ENCODE data around the gene ANKRD40. TPM values are rescaled to one million over a fixed set of nuclear protein-coding genes. Genes with fewer than 3 reads are reported as not detected.

The ANKRD40 gene
- total RNA-seq, 1 donor from 2014 or later = 21.6 TPM

- no peaks in the 10 kb centered on the region for H3K27me3 ChIP-seq
- no peak for DNase-seq (ENCODE audit: extremely low spot score in 2 of 2)
- peaks cover 9% of the 10 kb centered on the region for H3K4me1 ChIP-seq
- no peak overlapping the region for H3K27ac ChIP-seq
- no peak overlapping the region for H3K4me3 ChIP-seq
- H3K36me3 ChIP-seq = peaks cover 0 to 40% of the 10 kb centered on the region in 2 donors
- TF ChIP-seq POLR2A (IDR thresholded peaks at IDR 0.05) (no peak), POLR2AphosphoS5 (IDR thresholded peaks at IDR 0.05; ENCODE audit: insufficient read depth in 1 of 2, low read depth in 1 of 2) (no peak)
- TF ChIP-seq, protein P1, sequence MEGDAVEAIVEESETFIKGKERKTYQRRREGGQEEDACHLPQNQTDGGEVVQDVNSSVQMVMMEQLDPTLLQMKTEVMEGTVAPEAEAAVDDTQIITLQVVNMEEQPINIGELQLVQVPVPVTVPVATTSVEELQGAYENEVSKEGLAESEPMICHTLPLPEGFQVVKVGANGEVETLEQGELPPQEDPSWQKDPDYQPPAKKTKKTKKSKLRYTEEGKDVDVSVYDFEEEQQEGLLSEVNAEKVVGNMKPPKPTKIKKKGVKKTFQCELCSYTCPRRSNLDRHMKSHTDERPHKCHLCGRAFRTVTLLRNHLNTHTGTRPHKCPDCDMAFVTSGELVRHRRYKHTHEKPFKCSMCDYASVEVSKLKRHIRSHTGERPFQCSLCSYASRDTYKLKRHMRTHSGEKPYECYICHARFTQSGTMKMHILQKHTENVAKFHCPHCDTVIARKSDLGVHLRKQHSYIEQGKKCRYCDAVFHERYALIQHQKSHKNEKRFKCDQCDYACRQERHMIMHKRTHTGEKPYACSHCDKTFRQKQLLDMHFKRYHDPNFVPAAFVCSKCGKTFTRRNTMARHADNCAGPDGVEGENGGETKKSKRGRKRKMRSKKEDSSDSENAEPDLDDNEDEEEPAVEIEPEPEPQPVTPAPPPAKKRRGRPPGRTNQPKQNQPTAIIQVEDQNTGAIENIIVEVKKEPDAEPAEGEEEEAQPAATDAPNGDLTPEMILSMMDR (IDR thresholded peaks at IDR 0.05) = no peak
- intact Hi-C loops (cut with DNase I) = no loop called here
- no peaks in the 10 kb centered on the region for H3K9me3 ChIP-seq
Observed at GRCh38 chr17:50692448-50693035, 15.2 kb downstream of the ANKRD40 start.

DNA sequence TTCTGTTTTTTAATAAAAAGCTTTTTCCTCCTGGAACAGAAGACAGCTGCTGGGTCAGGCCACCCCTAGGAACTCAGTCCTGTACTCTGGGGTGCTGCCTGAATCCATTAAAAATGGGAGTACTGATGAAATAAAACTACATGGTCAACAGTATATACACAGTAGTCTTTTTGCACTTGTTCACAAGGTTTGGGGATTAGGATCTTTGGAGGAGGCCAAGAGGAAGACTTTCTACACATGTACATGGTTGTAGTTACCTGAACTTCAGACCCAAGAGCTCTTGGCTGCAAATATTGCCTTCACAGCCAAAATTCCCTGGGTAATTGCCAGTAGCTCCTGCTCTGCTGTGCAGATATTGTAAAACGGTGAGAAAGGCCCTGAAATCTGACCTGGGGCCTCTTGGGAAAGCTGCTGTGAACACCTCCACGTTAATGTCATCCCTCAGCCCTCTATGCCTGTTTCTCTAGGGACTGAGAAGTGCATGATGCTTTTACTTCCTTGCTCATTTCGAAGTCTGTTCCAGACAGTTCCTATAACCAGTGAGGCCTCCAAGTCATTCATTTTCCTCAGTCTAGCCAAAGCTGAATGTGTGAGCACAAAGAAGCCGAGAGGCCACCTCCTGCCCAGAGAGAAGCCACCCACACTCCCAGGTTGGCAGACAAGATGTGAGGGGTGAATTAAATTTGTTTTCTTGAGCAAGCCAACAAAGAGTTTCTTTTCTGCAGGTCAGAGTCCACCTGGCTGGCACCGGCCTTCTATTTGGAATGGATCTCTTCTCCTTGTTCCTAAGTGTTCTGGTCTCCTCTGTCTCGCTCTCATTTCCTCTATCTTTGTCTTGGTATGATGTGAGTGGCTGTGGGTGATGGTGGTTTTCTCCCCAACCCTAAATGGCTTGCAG is 15.9 kb downstream of the ANKRD40 start:
- H3K36me3 ChIP-seq = peaks cover 0 to 35% of the 10 kb centered on the region in 2 donors
- DNase-seq (ENCODE audit: extremely low spot score in 2 of 2) = no peak
- H3K4me1 ChIP-seq = peaks cover 17% of the 10 kb centered on the region
- TF ChIP-seq POLR2A (IDR thresholded peaks at IDR 0.05) (no peak), POLR2AphosphoS5 (IDR thresholded peaks at IDR 0.05; ENCODE audit: insufficient read depth in 1 of 2, low read depth in 1 of 2) (no peak)
- TF ChIP-seq, protein P1 (IDR thresholded peaks at IDR 0.05) = no peak
- H3K27ac ChIP-seq = no peak overlapping the region
- no peaks in the 10 kb centered on the region for H3K27me3 ChIP-seq
- no peaks in the 10 kb centered on the region for H3K9me3 ChIP-seq
- intact Hi-C loops (cut with DNase I) = no loop called here
- no peak overlapping the region for H3K4me3 ChIP-seq

- no peak overlapping the region for H3K27ac ChIP-seq
- no peak overlapping the region for H3K4me3 ChIP-seq
- intact Hi-C loops (cut with DNase I) = no loop called here
- no peaks in the 10 kb centered on the region for H3K9me3 ChIP-seq
- no peaks in the 10 kb centered on the region for H3K27me3 ChIP-seq
- TF ChIP-seq POLR2AphosphoS5 (IDR thresholded peaks at IDR 0.05; ENCODE audit: insufficient read depth in 1 of 2, low read depth in 1 of 2) (no peak), POLR2A (IDR thresholded peaks at IDR 0.05) (no peak)
- TF ChIP-seq, protein P1 (IDR thresholded peaks at IDR 0.05) = no peak
- DNase-seq (ENCODE audit: extremely low spot score in 2 of 2) = no peak
- H3K36me3 ChIP-seq = peaks cover 0 to 27% of the 10 kb centered on the region in 2 donors
- peaks cover 22% of the 10 kb centered on the region for H3K4me1 ChIP-seq
Observed at GRCh38 chr17:50690887-50691549, 16.7 kb downstream of the ANKRD40 start.

GRCh38 chr17:50689956-50690886 is 17.5 kb downstream of the ANKRD40 start:
- no peaks in the 10 kb centered on the region for H3K9me3 ChIP-seq
- peaks cover 24% of the 10 kb centered on the region for H3K4me1 ChIP-seq
- intact Hi-C loops (cut with DNase I) = loop anchor here (5.0 kb wide), 2 partner anchors 58 to 143 kb away; partner anchors contain the start of genes ABCC3 and SPATA20
- H3K27ac ChIP-seq = no peak overlapping the region
- H3K4me3 ChIP-seq = no peak overlapping the region
- no peaks in the 10 kb centered on the region for H3K27me3 ChIP-seq
- TF ChIP-seq, protein P1 (IDR thresholded peaks at IDR 0.05) = no peak
- TF ChIP-seq POLR2AphosphoS5 (IDR thresholded peaks at IDR 0.05; ENCODE audit: insufficient read depth in 1 of 2, low read depth in 1 of 2) (no peak), POLR2A (IDR thresholded peaks at IDR 0.05) (no peak)
- peaks cover 0 to 19% of the 10 kb centered on the region in 2 donors for H3K36me3 ChIP-seq
- no peak for DNase-seq (ENCODE audit: extremely low spot score in 2 of 2)
